ENCODE data around the gene BRSK2.
"Not testable (repeated sequence)": the region's sequence is repeated elsewhere in the genome, so short reads cannot be mapped to it uniquely, and the experiment has no call there.

The BRSK2 gene

GRCh38 chr11:1354125-1354938 is 35.4 kb upstream of the BRSK2 start:
- no peak for DNase-seq

- no peak for DNase-seq
Measured at GRCh38 chr11:1356007-1356435, 33.7 kb upstream of the BRSK2 start.

- no peak for DNase-seq
Measured at GRCh38 chr11:1356478-1356960, 33.2 kb upstream of the BRSK2 start.

GRCh38 chr11:1358286-1358685 is 31.4 kb upstream of the BRSK2 start:
- no peak for DNase-seq

- DNase-seq: not testable (repeated sequence)
Measured at GRCh38 chr11:1358931-1359330, 30.8 kb upstream of the BRSK2 start.

- no peak for DNase-seq
Measured at GRCh38 chr11:1359556-1359955, 30.2 kb upstream of the BRSK2 start.

GRCh38 chr11:1360181-1360834 is 29.4 kb upstream of the BRSK2 start:
- no peak for DNase-seq

GRCh38 chr11:1360835-1361357 is 28.8 kb upstream of the BRSK2 start:
- DNase-seq: no peak

- DNase-seq: no peak
Measured at GRCh38 chr11:1361882-1362281, 27.9 kb upstream of the BRSK2 start.

GRCh38 chr11:1367721-1368120 is 22.0 kb upstream of the BRSK2 start:
- no peak for DNase-seq

- no peak for DNase-seq
Measured at GRCh38 chr11:1368216-1368615, 21.5 kb upstream of the BRSK2 start.

GRCh38 chr11:1368966-1369365 is 20.8 kb upstream of the BRSK2 start:
- no peak for DNase-seq

- DNase-seq: no peak
Measured at GRCh38 chr11:1369371-1370005, 20.2 kb upstream of the BRSK2 start.

- no peak for DNase-seq
Measured at GRCh38 chr11:1370186-1371025, 19.3 kb upstream of the BRSK2 start.

- no peak for DNase-seq
Measured at GRCh38 chr11:1371026-1371325, 18.8 kb upstream of the BRSK2 start.

- DNase-seq: no peak
Measured at GRCh38 chr11:1371377-1371776, 18.4 kb upstream of the BRSK2 start.

GRCh38 chr11:1371836-1372465 is 17.8 kb upstream of the BRSK2 start:
- no peak for DNase-seq

- DNase-seq: no peak
Measured at GRCh38 chr11:1372660-1373059, 17.1 kb upstream of the BRSK2 start.

- no peak for DNase-seq
Measured at GRCh38 chr11:1373536-1374214, 16.1 kb upstream of the BRSK2 start.

GRCh38 chr11:1375161-1375954 is 14.4 kb upstream of the BRSK2 start:
- DNase-seq: no peak

- DNase-seq: no peak
Measured at GRCh38 chr11:1375955-1376258, 13.8 kb upstream of the BRSK2 start.
